Uterus (tissue), 4 donors: ENCODE data around the gene TPM2. TPM values are rescaled to one million over a fixed set of nuclear protein-coding genes. Genes with fewer than 3 reads are reported as not detected.
"Not testable (repeated sequence)": the region's sequence is repeated elsewhere in the genome, so short reads cannot be mapped to it uniquely, and the experiment has no call there.

Experiments used
- DNase-seq, 2 donors: peaks; one replicate each; pipeline ENCODE4 v3.0.0-alpha.2; 2019 to 2020
- H3K27ac ChIP-seq, 2 donors: fragments of 200-600 bp; sonication (generic); 1 replicate in 1 of 2; 2 replicates in 1 of 2; pipeline ENCODE4 v1.5.1; 2016 to 2018
- H3K27me3 ChIP-seq, 2 donors: fragments of 200-600 bp; sonication (generic); one replicate each; pipeline ENCODE4 v1.5.1; 2018 to 2019; ENCODE audit warnings: control low read depth in 1 of 2
- H3K36me3 ChIP-seq, 2 donors: fragments of 200-600 bp; sonication (generic); one replicate each; pipeline ENCODE4 v1.5.1; 2019; ENCODE audit warnings: control low read depth in 1 of 2
- H3K4me1 ChIP-seq, 2 donors: fragments of 200-600 bp; sonication (generic); one replicate each; pipeline ENCODE4 v1.5.1; 2018 to 2019; ENCODE audit warnings: control low read depth in 1 of 2
- H3K4me3 ChIP-seq, 2 donors: fragments of 200-600 bp; sonication (generic); 1 replicate in 1 of 2; 2 replicates in 1 of 2; pipeline ENCODE4 v1.5.1; 2018 to 2019; ENCODE audit warnings: mild to moderate bottlenecking in 1 of 2
- H3K9me3 ChIP-seq, 2 donors: fragments of 200-600 bp; sonication (generic); one replicate each; pipeline ENCODE4 v1.5.1; 2019; ENCODE audit warnings: control low read depth in 1 of 2
- POLR2A ChIP-seq, 2 donors: fragments of 450-650 bp; IDR thresholded peaks; one replicate each; pipeline ENCODE4 v1.6.1; 2016; ENCODE audit warnings: antibody characterized with exemption in 2 of 2, mild to moderate bottlenecking in 1 of 2, moderate library complexity in 1 of 2
- intact Hi-C: fragments of 100-400 bp; cut with DNase I; formaldehyde crosslinking; loops from one replicate; pipeline ENCODE4 v1.15.1; 2023; ENCODE audit warnings: low total_unique reads
- total RNA-seq, 4 donors: library from RNA; depleted of rRNA in 3 of 4; stranded (reverse); fragments of >200 nt in 3 of 4; gene quantifications; one replicate each; pipeline versions ENCODE4 v1.1.0 to v1.2.4, GENCODE V29; 2014 to 2023
- TF ChIP-seq, protein P1 (sequence below), 4 experiments: fragments of 200-600 bp in 2 of 4; fragments of 450-650 bp in 2 of 4; sonication (generic) in 2 of 4; IDR thresholded peaks; one replicate each; pipeline ENCODE4 v1.5.1; 2016 to 2019; ENCODE audit warnings: antibody characterized with exemption in 4 of 4, mild to moderate bottlenecking in 2 of 4, moderate library complexity in 1 of 4
- donor health status: DM: yes; HTN: yes; CAD: no.

The TPM2 gene
- total RNA-seq, 4 donors from 2014 or later, result 491 to 2,682 (median 829) TPM

DNA sequence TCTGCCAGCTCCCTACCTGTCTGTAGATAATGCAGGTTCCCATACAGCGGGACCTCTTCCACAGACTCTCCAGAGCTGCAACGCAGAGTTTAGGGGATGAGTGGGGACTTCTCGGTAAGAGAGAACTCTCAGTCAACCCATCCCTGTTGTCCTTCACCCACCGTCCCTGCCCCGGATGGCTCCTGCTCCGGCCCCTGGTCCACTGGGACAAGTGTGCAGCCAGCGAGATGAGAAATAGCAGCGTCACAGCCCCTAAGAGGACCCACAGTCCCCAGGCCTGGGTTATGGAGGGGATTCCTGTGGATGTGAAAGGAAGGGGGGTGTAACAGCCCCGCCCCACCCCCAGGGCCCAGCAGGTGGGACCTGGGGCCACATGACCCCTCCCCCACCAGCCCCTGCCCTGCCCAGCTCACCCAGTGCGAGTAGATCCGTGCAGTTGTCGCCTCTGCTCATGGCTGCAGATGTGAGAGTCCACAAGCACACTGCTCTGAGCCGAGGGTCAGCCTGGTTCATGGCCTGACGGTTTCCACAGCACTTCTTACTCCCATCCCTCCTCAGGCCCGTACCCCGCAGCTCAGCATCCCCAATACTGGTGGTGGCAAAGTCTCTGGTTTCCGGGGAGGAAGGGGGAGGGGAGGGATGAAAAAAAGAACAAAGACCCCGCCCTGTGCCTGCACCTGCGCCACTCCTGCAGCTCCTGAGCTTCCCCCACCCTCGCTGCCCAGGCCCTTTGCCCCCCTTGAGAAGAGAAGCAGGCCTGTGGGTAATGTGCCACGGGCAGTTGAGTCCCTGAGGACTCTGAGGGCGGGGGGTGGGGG lies 39.2 kb downstream of the TPM2 start, which contains the start of gene SIT1:
SIT1 (minus strand) TSS at position 591 of the 818 bp plus-strand sequence; CDS start at position 513, 78 bp downstream.
- Histone ChIP-seq H3K4me3 (no peak within 1 kb of the TSS), H3K36me3 (no peaks in the 10 kb centered on the region), H3K4me1 (no peaks in the 10 kb centered on the region), H3K27ac (no peak within 1 kb of the TSS), H3K27me3 (no peaks in the 10 kb centered on the region), H3K9me3 (no peaks in the 10 kb centered on the region)
- TF ChIP-seq POLR2A (IDR thresholded peaks at IDR 0.05), result no peak
- TF ChIP-seq, protein P1, sequence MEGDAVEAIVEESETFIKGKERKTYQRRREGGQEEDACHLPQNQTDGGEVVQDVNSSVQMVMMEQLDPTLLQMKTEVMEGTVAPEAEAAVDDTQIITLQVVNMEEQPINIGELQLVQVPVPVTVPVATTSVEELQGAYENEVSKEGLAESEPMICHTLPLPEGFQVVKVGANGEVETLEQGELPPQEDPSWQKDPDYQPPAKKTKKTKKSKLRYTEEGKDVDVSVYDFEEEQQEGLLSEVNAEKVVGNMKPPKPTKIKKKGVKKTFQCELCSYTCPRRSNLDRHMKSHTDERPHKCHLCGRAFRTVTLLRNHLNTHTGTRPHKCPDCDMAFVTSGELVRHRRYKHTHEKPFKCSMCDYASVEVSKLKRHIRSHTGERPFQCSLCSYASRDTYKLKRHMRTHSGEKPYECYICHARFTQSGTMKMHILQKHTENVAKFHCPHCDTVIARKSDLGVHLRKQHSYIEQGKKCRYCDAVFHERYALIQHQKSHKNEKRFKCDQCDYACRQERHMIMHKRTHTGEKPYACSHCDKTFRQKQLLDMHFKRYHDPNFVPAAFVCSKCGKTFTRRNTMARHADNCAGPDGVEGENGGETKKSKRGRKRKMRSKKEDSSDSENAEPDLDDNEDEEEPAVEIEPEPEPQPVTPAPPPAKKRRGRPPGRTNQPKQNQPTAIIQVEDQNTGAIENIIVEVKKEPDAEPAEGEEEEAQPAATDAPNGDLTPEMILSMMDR (IDR thresholded peaks at IDR 0.05), result no peak
- DNase-seq, result no peak
- intact Hi-C loops, result no loop called here

GRCh38 chr9:35649431-35650340 lies 40.0 kb downstream of the TPM2 start:
- no peak for TF ChIP-seq POLR2A (IDR thresholded peaks at IDR 0.05)
- TF ChIP-seq, protein P1 (IDR thresholded peaks at IDR 0.05), result no peak
- intact Hi-C loops, result no loop called here
- H3K27ac ChIP-seq, result no peak overlapping the region
- DNase-seq, result peak in 1 of 2 donors; percentile 28
- H3K4me1 ChIP-seq, result no peaks in the 10 kb centered on the region
- H3K27me3 ChIP-seq, result no peaks in the 10 kb centered on the region
- H3K4me3 ChIP-seq, result no peak overlapping the region
- no peaks in the 10 kb centered on the region for H3K9me3 ChIP-seq
- no peaks in the 10 kb centered on the region for H3K36me3 ChIP-seq

GRCh38 chr9:35646533-35647265 lies 43.0 kb downstream of the TPM2 start:
- no peaks in the 10 kb centered on the region for H3K4me1 ChIP-seq
- DNase-seq, result peak; percentile 93 to 96
- no peaks in the 10 kb centered on the region for H3K27me3 ChIP-seq
- peak overlapping the region; percentile 85 to 86 for H3K27ac ChIP-seq
- H3K4me3 ChIP-seq, result peak overlapping the region; percentile 40 to 55
- TF ChIP-seq POLR2A (IDR thresholded peaks at IDR 0.05), result peak; percentile 90 to 95
- TF ChIP-seq, protein P1 (IDR thresholded peaks at IDR 0.05), result peak; percentile 93 to 99 (median 98)
- no peaks in the 10 kb centered on the region for H3K36me3 ChIP-seq
- intact Hi-C loops, result no loop called here
- H3K9me3 ChIP-seq, result no peaks in the 10 kb centered on the region

DNA sequence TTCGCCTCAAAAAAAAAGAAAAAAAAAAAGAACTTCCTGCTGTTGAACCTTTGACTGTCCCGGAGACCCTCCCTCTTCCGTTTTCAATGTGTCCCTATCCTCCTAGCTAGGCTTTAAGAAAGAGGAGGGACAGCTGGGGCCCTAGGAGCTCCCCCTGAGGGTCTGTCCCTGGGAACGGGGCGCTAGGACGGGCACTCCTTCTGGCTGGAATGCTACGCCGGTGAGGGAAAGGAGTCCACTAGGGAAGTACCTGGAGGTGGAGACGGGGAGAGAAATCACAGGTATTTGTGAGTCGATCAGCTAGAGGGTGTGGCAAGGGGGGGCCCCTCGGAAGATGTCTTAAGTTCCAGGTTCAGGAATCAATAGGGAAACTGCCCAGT lies 43.6 kb downstream of the TPM2 start:
- no peaks in the 10 kb centered on the region for H3K9me3 ChIP-seq
- intact Hi-C loops, result no loop called here
- H3K4me3 ChIP-seq, result peak overlapping the region; percentile 40 to 55
- H3K27ac ChIP-seq, result peak overlapping the region; percentile 85 to 86
- H3K4me1 ChIP-seq, result no peaks in the 10 kb centered on the region
- no peaks in the 10 kb centered on the region for H3K27me3 ChIP-seq
- H3K36me3 ChIP-seq, result no peaks in the 10 kb centered on the region
- DNase-seq, result peak; percentile 57 to 59
- no peak for TF ChIP-seq POLR2A (IDR thresholded peaks at IDR 0.05)
- TF ChIP-seq, protein P1 (IDR thresholded peaks at IDR 0.05), result peak in 1 of 4 experiments; percentile 18

GRCh38 chr9:35645736-35646135 lies 44.0 kb downstream of the TPM2 start:
- H3K27me3 ChIP-seq, H3K4me1 ChIP-seq, H3K9me3 ChIP-seq, DNase-seq, intact Hi-C loops, H3K36me3 ChIP-seq: not testable (repeated sequence)
- Histone ChIP-seq H3K4me3 (peak overlapping the region; percentile 40 to 55), H3K27ac (peak overlapping the region; percentile 85 to 86)
